ENCODE data around the gene CDC42EP1. TPM values are rescaled to one million over a fixed set of nuclear protein-coding genes. Genes with fewer than 3 reads are reported as not detected.
A peak's percentile ranks its signal among the peaks of the same experiment; 100 is the strongest.
"Not testable (repeated sequence)": the region's sequence is repeated elsewhere in the genome, so short reads cannot be mapped to it uniquely, and the experiment has no call there.

CDC42EP1 gene
- total and polyA plus RNA-seq, 2 experiments from 2014 or later = 7.7 to 10.2 TPM

GRCh38 chr22:37538590-37539357, 21.5 kb upstream of the CDC42EP1 start:
- peak overlapping the region; percentile 7; the same call in 1 of the 3 replicates for H3K4me3 Mint-ChIP-seq
- Histone ChIP-seq H3K79me2 (replicated peaks; ENCODE audit: insufficient read depth) (no peaks in the 10 kb centered on the region), H3K36me3 (ENCODE audit: insufficient read depth) (no peaks in the 10 kb centered on the region), H3K9me2 (ENCODE audit: insufficient read depth) (no peaks in the 10 kb centered on the region), H2AFZ (no peak overlapping the region), H3K4me1 (ENCODE audit: insufficient read depth) (no peaks in the 10 kb centered on the region), H3K27me3 (ENCODE audit: insufficient read depth) (no peaks in the 10 kb centered on the region), H3K4me3 (no peak overlapping the region), H3F3A (replicated peaks; ENCODE audit: low read depth) (no peaks in the 10 kb centered on the region), H4K20me1 (replicated peaks; ENCODE audit: insufficient read depth) (no peaks in the 10 kb centered on the region), H3K27ac (ENCODE audit: low read depth) (no peak overlapping the region), H3K4me2 (no peak overlapping the region)
- H3K4me1 Mint-ChIP-seq = peaks cover 21% of the 10 kb centered on the region
- ATAC-seq (peak; percentile 99), DNase-seq (ENCODE audit: low spot score) (peak; percentile 96)
- TF ChIP-seq ZNF331 (CRISPR knock-in tag; IDR thresholded peaks at IDR 0.05; ENCODE audit: low read depth) (no peak), CTCF (conservative IDR thresholded peaks at IDR 0.05; ENCODE audit: low read depth in 2 of 2) (peak; percentile 98 to 100)
- H3K9me3 Mint-ChIP-seq = no peaks in the 10 kb centered on the region; the same call in 2 of the 3 replicates
- no peaks in the 10 kb centered on the region for H3K36me3 Mint-ChIP-seq (ENCODE audit: low read depth)
- H3K27me3 Mint-ChIP-seq (ENCODE audit: insufficient read depth, low read depth, poor library complexity) = peaks cover 9% of the 10 kb centered on the region
- no peak overlapping the region for H3K27ac Mint-ChIP-seq

GRCh38 chr22:37539790-37540189, 20.5 kb upstream of the CDC42EP1 start:
- H3K27me3 Mint-ChIP-seq (ENCODE audit: insufficient read depth, low read depth, poor library complexity); DNase-seq (ENCODE audit: low spot score); H3K79me2 ChIP-seq (replicated peaks; ENCODE audit: insufficient read depth); ATAC-seq; H3K9me3 Mint-ChIP-seq; H3K4me1 ChIP-seq (ENCODE audit: insufficient read depth); H3K36me3 Mint-ChIP-seq (ENCODE audit: low read depth); H3K27ac ChIP-seq (ENCODE audit: low read depth); H3F3A ChIP-seq (replicated peaks; ENCODE audit: low read depth); H4K20me1 ChIP-seq (replicated peaks; ENCODE audit: insufficient read depth); H3K9me2 ChIP-seq (ENCODE audit: insufficient read depth); H3K4me3 ChIP-seq; H3K4me2 ChIP-seq; H3K4me3 Mint-ChIP-seq; H3K27me3 ChIP-seq (ENCODE audit: insufficient read depth); H3K27ac Mint-ChIP-seq; H3K36me3 ChIP-seq (ENCODE audit: insufficient read depth); H2AFZ ChIP-seq: not testable (repeated sequence)
- H3K4me1 Mint-ChIP-seq = peaks cover 21% of the 10 kb centered on the region

GRCh38 chr22:37542416-37542815, 17.9 kb upstream of the CDC42EP1 start:
- H3K79me2 ChIP-seq (replicated peaks; ENCODE audit: insufficient read depth); H3F3A ChIP-seq (replicated peaks; ENCODE audit: low read depth); H3K36me3 Mint-ChIP-seq (ENCODE audit: low read depth); H3K27me3 ChIP-seq (ENCODE audit: insufficient read depth); H3K9me3 Mint-ChIP-seq; DNase-seq (ENCODE audit: low spot score); H3K27ac Mint-ChIP-seq; H3K4me2 ChIP-seq; H3K9me2 ChIP-seq (ENCODE audit: insufficient read depth); H3K4me3 ChIP-seq; ATAC-seq; H3K36me3 ChIP-seq (ENCODE audit: insufficient read depth); H4K20me1 ChIP-seq (replicated peaks; ENCODE audit: insufficient read depth); H3K27ac ChIP-seq (ENCODE audit: low read depth); H2AFZ ChIP-seq; H3K4me3 Mint-ChIP-seq: not testable (repeated sequence)
- H3K4me1 ChIP-seq (ENCODE audit: insufficient read depth) = peaks cover 19% of the 10 kb centered on the region
- peaks cover 15% of the 10 kb centered on the region for H3K27me3 Mint-ChIP-seq (ENCODE audit: insufficient read depth, low read depth, poor library complexity)
- H3K4me1 Mint-ChIP-seq = peaks cover 35% of the 10 kb centered on the region
